ENCODE results near the gene CASKIN2.

Gene CASKIN2

DNA sequence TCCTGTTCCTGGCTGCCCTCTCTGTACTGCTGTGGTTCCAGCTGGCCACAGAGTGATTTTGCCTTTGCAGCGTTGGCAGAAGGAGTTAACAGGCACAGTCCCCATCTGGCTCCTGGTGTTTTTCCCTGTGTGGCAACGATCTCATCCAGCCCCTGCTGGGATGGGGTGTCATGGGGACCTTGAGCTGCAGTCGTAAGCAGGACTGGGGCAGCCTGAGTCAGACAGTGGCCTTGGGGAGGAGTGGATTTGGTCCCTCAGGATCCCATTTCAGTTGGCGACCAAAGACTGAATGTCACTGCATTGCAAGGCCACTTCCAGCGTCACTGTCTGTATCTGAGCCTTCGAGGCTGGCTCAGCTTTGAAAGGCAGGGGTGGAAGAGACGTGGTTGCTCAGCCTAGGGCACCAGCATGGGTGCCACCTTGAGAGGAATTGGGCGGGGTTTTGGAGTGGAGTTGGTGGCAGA, 47.0 kb downstream of the CASKIN2 start:
- TF ChIP-seq, protein P1, sequence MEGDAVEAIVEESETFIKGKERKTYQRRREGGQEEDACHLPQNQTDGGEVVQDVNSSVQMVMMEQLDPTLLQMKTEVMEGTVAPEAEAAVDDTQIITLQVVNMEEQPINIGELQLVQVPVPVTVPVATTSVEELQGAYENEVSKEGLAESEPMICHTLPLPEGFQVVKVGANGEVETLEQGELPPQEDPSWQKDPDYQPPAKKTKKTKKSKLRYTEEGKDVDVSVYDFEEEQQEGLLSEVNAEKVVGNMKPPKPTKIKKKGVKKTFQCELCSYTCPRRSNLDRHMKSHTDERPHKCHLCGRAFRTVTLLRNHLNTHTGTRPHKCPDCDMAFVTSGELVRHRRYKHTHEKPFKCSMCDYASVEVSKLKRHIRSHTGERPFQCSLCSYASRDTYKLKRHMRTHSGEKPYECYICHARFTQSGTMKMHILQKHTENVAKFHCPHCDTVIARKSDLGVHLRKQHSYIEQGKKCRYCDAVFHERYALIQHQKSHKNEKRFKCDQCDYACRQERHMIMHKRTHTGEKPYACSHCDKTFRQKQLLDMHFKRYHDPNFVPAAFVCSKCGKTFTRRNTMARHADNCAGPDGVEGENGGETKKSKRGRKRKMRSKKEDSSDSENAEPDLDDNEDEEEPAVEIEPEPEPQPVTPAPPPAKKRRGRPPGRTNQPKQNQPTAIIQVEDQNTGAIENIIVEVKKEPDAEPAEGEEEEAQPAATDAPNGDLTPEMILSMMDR (IDR thresholded peaks at IDR 0.05; ENCODE audit: low read depth, low read length) = no peak
- 0 out of 2 replicates have a peak, but pooled peaks cover under 1% of the 10 kb centered on the region for H3K4me1 ChIP-seq
- no peak for DNase-seq
- no peak overlapping the region for H3K4me3 ChIP-seq (ENCODE audit: low read depth, low read length)
- no peaks in the 10 kb centered on the region for H3K9me3 ChIP-seq
- H3K27me3 ChIP-seq = no peaks in the 10 kb centered on the region
- H3K36me3 ChIP-seq = peaks cover 7% of the 10 kb centered on the region

DNA sequence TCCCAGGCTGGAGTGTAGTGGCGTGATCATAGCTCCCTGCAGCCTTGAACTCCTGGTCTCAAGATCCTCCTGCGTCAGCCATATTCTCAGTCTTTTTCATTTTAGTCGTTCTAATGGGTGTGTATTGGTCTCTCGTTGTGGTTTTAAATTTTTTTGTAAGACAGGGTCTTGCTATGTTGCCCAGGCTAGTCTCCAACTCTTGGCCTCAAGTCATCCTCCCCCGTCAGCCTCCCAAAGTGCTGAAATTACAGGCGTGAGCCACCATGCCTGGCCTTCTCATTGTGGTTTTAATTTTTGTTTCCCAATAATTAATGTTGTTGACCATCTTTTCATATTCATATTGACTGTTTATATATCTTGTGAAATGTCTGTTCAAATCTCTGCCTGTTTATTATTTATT, 50.3 kb downstream of the CASKIN2 start:
- H3K9me3 ChIP-seq = no peaks in the 10 kb centered on the region
- 0 out of 2 replicates have a peak, but pooled peaks cover 2% of the 10 kb centered on the region for H3K4me1 ChIP-seq
- no peak overlapping the region for H3K4me3 ChIP-seq (ENCODE audit: low read depth, low read length)
- H3K27me3 ChIP-seq = no peaks in the 10 kb centered on the region
- TF ChIP-seq, protein P1 (IDR thresholded peaks at IDR 0.05; ENCODE audit: low read depth, low read length) = no peak
- DNase-seq = no peak
- H3K36me3 ChIP-seq = no peaks in the 10 kb centered on the region

DNA sequence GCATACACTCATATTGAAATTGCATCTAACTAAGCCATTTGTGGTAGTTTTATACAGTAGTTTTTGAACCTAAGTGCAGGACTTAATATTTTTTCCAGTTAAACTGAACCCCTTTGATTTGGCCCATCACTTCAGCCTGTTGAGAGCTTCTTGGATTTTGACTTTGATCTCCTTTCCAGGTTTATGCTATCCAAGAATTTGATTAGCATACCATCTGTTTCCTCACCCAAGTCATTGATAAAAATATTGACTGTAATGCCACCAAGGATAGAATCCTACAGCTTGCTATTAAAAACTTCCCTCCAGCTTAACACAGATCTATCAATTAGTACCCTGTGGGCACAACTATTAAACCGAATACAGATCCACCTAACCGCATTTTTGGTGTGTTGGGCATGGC, 51.7 kb downstream of the CASKIN2 start:
- TF ChIP-seq, protein P1 (IDR thresholded peaks at IDR 0.05; ENCODE audit: low read depth, low read length) = no peak
- 0 out of 2 replicates have a peak, but pooled peaks cover 2% of the 10 kb centered on the region for H3K4me1 ChIP-seq
- H3K36me3 ChIP-seq = no peaks in the 10 kb centered on the region
- H3K4me3 ChIP-seq (ENCODE audit: low read depth, low read length) = no peak overlapping the region
- no peaks in the 10 kb centered on the region for H3K27me3 ChIP-seq
- DNase-seq = no peak
- no peaks in the 10 kb centered on the region for H3K9me3 ChIP-seq

DNA sequence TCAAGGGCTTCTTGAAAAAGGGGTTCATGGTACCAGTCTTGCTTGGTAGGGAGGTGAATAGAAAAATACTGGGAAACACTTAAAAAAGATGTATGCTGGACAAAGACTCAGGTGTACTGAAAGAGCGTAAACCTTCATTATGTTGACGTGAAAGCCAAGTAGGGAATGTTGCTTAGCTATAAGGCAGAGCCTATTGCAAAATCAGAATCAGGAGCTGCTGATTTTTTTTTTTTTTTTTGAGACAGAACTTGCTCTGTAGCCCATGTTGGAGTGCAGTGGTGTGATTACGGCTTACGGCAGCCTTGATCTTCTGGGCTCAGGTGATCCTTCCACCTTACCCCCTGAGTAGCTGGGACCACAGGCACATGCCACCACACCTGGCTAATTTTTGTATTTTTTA, 55.0 kb downstream of the CASKIN2 start:
- Histone ChIP-seq H3K4me1 (peaks cover 8% of the 10 kb centered on the region), H3K4me3 (ENCODE audit: low read depth, low read length) (no peak overlapping the region)
- TF ChIP-seq, protein P1 (IDR thresholded peaks at IDR 0.05; ENCODE audit: low read depth, low read length) = no peak

GRCh38 chr17:75459590-75460267, 55.6 kb downstream of the CASKIN2 start:
- H3K27me3 ChIP-seq = no peaks in the 10 kb centered on the region
- H3K4me3 ChIP-seq (ENCODE audit: low read depth, low read length) = no peak overlapping the region
- no peak for DNase-seq
- TF ChIP-seq, protein P1 (IDR thresholded peaks at IDR 0.05; ENCODE audit: low read depth, low read length) = no peak
- H3K9me3 ChIP-seq = no peaks in the 10 kb centered on the region
- no peaks in the 10 kb centered on the region; the same call in 1 of the 2 replicates for H3K36me3 ChIP-seq
- H3K4me1 ChIP-seq = peaks cover 8% of the 10 kb centered on the region

More for the DNA sequence above, 55.0 kb downstream of the CASKIN2 start:
- H3K36me3 ChIP-seq = no peaks in the 10 kb centered on the region; the same call in 1 of the 2 replicates
- no peaks in the 10 kb centered on the region for H3K9me3 ChIP-seq
- no peak for DNase-seq
- no peaks in the 10 kb centered on the region for H3K27me3 ChIP-seq

DNA sequence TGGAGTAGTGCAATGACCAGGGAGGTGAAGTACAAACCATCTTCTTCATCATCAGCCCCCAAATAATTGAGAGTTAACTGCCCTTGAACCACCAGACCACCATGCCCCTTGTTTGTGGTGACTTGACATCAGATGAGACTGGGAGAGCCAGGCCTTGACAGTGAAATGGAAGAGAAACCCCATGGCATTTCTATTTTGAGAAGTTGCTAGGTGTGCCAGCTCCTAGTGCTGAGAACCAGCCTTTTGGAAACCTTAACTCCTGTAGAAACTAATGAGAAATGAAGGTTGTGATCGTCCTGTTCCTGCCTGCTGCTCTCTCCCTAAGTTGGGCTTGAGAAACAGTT, 56.1 kb downstream of the CASKIN2 start:
- peaks cover 8% of the 10 kb centered on the region for H3K4me1 ChIP-seq
- TF ChIP-seq, protein P1 (IDR thresholded peaks at IDR 0.05; ENCODE audit: low read depth, low read length) = no peak
- H3K9me3 ChIP-seq = no peaks in the 10 kb centered on the region
- H3K27me3 ChIP-seq = no peaks in the 10 kb centered on the region
- no peak for DNase-seq
- H3K4me3 ChIP-seq (ENCODE audit: low read depth, low read length) = no peak overlapping the region
- H3K36me3 ChIP-seq = no peaks in the 10 kb centered on the region; the same call in 1 of the 2 replicates

Measured in BE2C (cell line).